Measurements from ENCODE around the gene AGRN. TPM values are rescaled to one million over a fixed set of nuclear protein-coding genes. Genes with fewer than 3 reads are reported as not detected.

The AGRN gene
- total RNA-seq, 4 donors from 2014 or later: 8.2 to 86.9 (median 26.2) TPM

GRCh38 chr1:1019122-1019999 lies 559 bp upstream of the AGRN start:
- intact Hi-C loops (cut with DNase I; ENCODE audit: low total_unique reads): no loop called here
- H3K27ac ChIP-seq: peak overlapping the region; percentile 95 to 96

GRCh38 chr1:1020415-1021009 lies 592 bp downstream of the AGRN start:
- H3K27ac ChIP-seq: peak overlapping the region in 1 of 2 donors; percentile 96
- peak in 1 of 2 donors; percentile 43 for DNase-seq
- no peaks in the 10 kb centered on the region for H3K27me3 ChIP-seq
- intact Hi-C loops (cut with DNase I; ENCODE audit: low total_unique reads): no loop called here
- peak overlapping the region; percentile 57 to 97 for H3K4me3 ChIP-seq
- no peak for TF ChIP-seq CTCF (IDR thresholded peaks at IDR 0.05)
- no peak for TF ChIP-seq POLR2A (IDR thresholded peaks at IDR 0.05)
- H3K9me3 ChIP-seq: no peaks in the 10 kb centered on the region
- H3K4me1 ChIP-seq: peaks cover 0 to 19% of the 10 kb centered on the region in 2 donors
- H3K36me3 ChIP-seq: no peaks in the 10 kb centered on the region

More at GRCh38 chr1:1019122-1019999, 559 bp upstream of the AGRN start:
- peak; percentile 76 to 83 for DNase-seq
- Histone ChIP-seq H3K4me3 (peak overlapping the region; percentile 57 to 97), H3K36me3 (no peaks in the 10 kb centered on the region), H3K9me3 (no peaks in the 10 kb centered on the region), H3K27me3 (no peaks in the 10 kb centered on the region), H3K4me1 (peaks cover 0 to 13% of the 10 kb centered on the region in 2 donors)
- peak; percentile 35 to 68 (median 49) for TF ChIP-seq CTCF (IDR thresholded peaks at IDR 0.05)
- TF ChIP-seq POLR2A (IDR thresholded peaks at IDR 0.05): peak in 1 of 2 donors; percentile 5

- Histone ChIP-seq H3K4me3 (peak overlapping the region; percentile 57 to 97), H3K36me3 (no peaks in the 10 kb centered on the region), H3K27ac (no peak overlapping the region), H3K9me3 (no peaks in the 10 kb centered on the region), H3K4me1 (peaks cover 0 to 19% of the 10 kb centered on the region in 2 donors), H3K27me3 (no peaks in the 10 kb centered on the region)
- intact Hi-C loops (cut with DNase I; ENCODE audit: low total_unique reads): no loop called here
- no peak for TF ChIP-seq POLR2A (IDR thresholded peaks at IDR 0.05)
- DNase-seq: peak in 1 of 2 donors; percentile 63
Measured at GRCh38 chr1:1021010-1021919, 1.3 kb downstream of the AGRN start.

- no peaks in the 10 kb centered on the region for H3K27me3 ChIP-seq
- no peak overlapping the region for H3K4me3 ChIP-seq
- intact Hi-C loops (cut with DNase I; ENCODE audit: low total_unique reads): no loop called here
- no peak for DNase-seq
- no peaks in the 10 kb centered on the region for H3K36me3 ChIP-seq
- TF ChIP-seq CTCF (IDR thresholded peaks at IDR 0.05): no peak
- TF ChIP-seq POLR2A (IDR thresholded peaks at IDR 0.05): no peak
- H3K27ac ChIP-seq: no peak overlapping the region
- no peaks in the 10 kb centered on the region for H3K9me3 ChIP-seq
- H3K4me1 ChIP-seq: peaks cover 0 to 19% of the 10 kb centered on the region in 2 donors
Measured at GRCh38 chr1:1021920-1022259, 2.0 kb downstream of the AGRN start.

- no peak for TF ChIP-seq POLR2A (IDR thresholded peaks at IDR 0.05)
- no peak for TF ChIP-seq CTCF (IDR thresholded peaks at IDR 0.05)
- no peak for DNase-seq
- no peaks in the 10 kb centered on the region for H3K9me3 ChIP-seq
- H3K27me3 ChIP-seq: no peaks in the 10 kb centered on the region
- H3K4me1 ChIP-seq: peaks cover 0 to 19% of the 10 kb centered on the region in 2 donors
- H3K36me3 ChIP-seq: no peaks in the 10 kb centered on the region
- H3K27ac ChIP-seq: no peak overlapping the region
- no peak overlapping the region for H3K4me3 ChIP-seq
- intact Hi-C loops (cut with DNase I; ENCODE audit: low total_unique reads): no loop called here
Measured at GRCh38 chr1:1022302-1023009, 2.5 kb downstream of the AGRN start.
